HK-2 (cell line): Measurements from ENCODE around the gene HSD3B7.
"Not testable (repeated sequence)": the region's sequence is repeated elsewhere in the genome, so short reads cannot be mapped to it uniquely, and the experiment has no call there.

ENCODE experiments used
- DNase-seq: peaks from one replicate; pipeline ENCODE4 v3.0.0-alpha.2; 2018; ENCODE audit not compliant: unreplicated experiment

HSD3B7 gene

DNA sequence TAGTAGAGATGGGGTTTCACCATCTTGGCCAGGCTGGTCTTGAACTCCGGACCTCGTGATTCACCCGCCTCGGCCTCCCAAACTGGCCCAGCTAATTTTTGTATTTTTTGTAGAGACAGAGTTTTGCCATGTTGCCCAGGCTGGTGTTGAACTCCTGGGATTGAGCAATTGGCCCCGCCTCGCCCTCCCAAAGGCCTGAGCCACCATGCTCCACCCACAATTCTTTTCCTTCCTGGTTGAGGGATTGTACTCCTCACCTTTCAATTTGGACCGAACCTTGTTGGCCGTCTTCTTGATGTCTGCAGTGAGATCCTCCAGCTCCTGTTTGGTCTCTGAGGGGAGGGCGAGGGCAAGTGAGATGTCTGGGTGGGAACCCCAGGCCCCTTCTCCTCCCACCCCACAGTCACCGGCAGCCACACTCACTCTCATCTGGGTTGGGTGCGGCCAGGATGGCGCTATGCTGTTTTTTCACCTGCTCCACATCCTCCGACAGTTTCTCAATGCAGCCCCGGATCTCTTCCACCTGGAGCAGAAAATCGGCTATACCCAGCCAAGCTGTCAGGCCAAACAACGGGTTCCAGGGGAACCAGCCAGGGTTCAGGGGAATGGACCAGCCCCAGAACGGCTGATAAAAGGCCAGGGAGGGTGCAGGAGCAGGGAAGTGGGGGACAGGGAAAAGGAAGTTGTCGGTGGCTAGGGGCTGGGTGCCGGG is 15.8 kb downstream of the HSD3B7 start:
- no peak for DNase-seq

DNA sequence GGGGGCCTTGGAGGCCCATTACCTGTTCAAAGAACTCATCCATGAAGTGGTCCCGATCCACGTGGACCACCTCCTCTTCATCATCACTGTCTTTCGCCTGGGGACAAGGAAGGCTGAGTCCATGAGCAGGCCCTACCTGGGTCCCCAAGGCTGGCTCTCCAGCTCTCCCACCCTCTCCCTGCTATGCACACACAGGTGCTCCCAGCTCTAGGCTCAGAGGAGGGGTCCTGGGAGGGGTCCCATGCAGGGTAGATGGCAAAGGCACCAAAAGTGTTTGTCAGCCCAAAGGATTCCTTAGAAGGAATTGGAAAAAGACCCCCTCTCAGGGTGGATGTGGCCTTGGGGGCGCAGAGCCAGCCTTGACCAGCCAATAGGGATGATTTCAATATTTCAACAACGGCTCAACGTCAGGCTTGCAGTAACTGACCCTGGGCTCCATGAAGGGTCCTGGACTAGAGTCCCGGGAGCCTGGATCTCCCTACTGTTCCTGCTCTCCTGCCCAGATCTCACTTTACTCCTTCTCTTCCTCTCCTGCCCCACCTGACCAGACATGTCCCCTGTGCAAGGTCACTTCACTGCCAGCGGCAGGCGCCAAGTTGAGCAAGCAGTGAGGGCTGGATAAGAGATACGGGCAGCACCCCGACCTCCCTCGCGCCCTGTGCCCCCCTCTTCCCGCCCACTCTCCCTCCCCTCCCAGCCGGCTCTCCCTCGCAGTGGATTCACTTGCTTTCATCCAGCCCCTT is 16.7 kb downstream of the HSD3B7 start:
- DNase-seq: no peak

DNA sequence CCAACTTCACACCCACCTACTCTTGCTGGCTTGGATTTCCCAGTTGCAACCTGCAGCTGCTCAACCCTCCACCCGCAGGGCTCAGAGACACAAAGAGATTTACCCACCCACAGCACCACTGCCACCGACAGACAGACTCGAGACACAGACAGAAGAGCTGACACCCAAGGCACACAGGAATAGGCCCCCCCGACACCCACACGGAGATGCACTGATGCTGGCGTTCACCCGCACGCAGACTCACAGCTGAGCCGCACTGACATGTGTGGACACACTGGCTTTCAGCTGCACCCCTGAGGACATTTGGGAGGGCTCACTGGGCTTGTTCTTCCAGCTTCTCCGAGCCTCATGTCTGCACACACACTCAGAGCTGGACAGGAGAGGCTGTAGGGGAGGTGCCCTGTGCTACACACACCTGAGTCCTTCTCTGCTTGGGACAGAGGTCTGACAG is 17.3 kb downstream of the HSD3B7 start:
- no peak for DNase-seq

DNA sequence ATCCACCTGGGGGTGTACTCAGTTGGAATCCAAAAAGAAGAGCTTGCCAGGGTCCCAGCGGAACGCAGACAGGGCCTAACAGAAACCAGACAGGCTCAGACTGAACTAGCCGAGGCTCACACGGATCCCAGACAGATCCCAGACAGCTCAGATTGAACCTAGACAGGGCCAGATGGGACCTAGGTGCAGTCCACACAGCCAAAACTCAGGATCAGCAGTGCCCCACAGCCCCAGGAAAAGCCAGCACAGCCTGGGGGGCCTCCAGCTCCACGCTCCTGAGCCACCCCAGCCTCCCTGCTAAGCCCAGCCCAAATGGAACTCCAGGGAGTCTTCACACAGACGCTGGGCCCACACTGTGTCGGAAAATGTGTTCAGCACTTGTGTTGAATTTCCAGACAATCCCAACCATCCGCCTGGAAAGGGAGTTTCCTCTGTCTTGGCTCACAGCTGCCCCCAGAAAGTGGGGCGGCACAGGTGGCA is 17.9 kb downstream of the HSD3B7 start:
- no peak for DNase-seq

DNA sequence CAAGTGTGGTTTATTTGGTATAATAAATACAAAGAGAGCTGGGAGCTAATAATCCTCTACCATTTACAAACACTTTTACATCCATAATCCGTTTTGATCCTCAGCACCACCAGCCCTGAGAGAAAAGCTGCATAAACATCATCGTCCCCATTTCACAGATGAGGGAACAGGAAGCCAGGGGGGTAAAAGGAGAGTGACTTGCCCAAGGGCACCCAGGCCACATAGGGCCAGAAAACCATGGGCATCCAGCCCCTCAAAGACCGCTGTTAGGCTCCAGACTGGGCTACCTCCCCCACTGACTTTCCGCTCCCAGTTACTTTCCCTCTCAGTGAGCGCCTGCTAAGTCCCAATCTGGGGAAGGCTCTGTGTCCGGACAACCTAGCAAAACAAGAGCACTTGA is 18.7 kb downstream of the HSD3B7 start:
- no peak for DNase-seq

DNA sequence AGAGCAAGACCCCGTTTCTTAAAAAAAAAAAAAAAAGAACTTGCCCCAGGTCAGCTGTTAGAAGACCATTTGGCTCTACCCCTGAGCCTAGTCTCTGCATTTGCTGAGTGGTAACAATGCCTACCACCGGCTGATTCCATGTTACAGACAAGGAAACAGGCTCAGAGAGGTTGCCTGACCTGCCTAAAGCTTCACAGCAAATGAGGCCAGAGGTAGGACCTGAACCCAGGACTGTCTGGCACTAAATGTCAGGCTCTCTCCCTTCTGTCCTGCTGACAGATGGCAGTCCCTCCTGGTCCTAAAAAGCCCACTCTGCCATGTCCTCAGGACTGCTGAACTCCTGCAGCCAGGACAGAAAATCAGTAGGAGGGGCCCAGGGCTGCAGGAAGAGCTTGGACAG is 19.7 kb downstream of the HSD3B7 start:
- DNase-seq: no peak

DNA sequence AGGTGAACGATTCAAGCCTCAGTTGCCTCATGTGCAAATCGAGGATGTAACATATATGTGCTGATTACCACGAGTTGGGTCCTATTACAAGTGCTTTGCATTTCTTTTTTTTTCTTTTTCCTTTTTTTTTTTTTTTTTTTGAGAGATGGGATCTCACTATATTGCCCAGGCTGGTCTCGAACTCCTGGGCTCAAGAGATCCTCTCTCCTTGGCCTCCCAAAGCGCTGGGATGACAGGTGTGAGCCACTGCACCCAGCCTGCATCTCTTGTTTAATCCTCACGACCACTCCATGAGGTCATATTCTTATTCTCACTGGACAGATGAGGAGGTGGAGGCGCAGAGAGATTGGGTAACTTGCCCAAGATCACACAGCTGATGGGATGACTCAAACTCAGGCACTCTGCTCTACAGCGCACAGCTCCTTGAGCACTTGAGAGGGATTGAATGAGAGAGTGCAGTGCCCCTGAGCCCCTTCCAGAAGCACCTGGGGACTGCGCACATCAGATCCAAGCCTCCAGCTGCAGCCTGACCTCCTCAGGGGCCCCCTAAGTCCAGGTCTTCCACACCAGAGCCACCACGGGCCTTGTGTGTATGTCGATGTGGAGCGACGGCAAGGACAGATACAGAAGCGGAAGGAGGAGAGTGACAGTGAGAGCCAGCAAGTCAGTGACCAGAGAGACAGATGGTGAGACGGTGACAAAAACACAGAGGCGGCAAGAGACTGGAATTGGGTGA is 20.5 kb downstream of the HSD3B7 start:
- DNase-seq: no peak

DNA sequence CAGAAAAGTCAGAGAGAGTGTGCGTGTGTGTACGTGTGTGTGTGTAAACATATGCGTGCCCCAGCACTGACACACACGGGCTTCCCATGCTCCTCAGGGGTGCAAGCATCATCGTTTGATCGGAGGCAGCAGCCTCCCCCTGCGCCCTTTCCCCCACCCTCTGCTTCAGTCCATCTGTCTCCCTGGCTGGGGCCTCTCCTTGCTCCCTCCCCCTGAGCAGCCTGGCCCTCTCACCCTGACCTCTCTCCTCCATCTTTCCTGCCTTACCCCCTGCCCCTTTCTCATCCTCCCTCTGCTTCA is 21.0 kb downstream of the HSD3B7 start:
- no peak for DNase-seq

DNA sequence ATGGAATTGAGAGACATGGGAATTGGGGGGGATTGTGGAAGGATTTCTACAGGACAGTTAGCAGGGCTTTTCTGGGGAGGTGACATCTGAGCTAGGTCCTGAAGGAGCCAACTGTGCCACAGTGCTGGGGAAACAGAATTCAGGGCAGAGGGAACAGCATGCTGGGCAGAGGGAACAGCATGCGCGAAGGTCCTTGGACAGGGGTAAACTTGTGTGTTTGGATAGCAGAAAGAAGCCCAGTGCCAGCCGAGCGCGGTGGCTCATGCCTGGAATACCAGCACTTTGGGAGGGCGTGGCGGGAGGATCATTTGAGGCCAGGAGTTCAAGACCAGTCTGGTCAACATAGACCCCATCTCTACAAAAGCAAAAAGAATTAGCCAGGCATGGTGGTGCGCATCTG is 21.6 kb downstream of the HSD3B7 start:
- no peak for DNase-seq

DNA sequence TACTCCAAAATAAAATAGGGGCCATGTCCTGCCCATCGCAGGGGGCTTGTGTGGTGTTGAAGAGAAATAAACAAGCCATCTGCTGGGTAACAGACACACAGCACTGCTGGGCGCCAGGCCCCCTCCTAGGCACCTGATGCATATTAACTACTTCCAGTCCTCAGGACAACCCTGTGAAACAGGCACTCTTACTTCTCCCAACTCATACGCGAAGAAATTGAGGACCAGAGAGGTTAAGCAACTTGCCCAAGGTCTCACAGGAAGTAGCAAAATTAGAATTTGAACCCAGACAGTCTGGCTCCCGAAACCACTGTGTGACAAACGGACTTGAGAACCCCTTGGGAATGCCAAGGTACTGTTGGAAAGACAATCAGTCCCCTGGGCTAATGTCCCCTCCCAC is 22.7 kb downstream of the HSD3B7 start:
- DNase-seq: no peak

DNA sequence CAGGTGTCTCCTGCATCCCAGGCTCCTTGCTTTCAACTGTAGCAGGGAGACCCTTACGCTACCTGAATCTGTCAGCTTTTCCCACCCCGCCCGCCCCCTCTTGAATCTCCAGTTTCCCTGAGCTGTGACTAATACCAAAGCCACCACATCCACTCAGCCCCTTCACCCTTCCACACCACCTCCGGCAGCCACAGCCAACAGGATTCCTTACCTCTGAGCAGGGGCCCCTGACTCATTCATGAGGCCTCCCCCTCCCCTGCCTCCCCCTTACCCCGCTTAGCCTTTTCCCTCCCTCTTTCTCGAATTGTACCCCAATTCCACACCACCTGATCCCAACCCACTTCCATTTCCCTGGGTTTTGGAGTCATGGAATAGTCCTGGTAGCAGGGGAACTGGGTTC is 23.1 kb downstream of the HSD3B7 start:
- DNase-seq: peak; percentile 84

DNA sequence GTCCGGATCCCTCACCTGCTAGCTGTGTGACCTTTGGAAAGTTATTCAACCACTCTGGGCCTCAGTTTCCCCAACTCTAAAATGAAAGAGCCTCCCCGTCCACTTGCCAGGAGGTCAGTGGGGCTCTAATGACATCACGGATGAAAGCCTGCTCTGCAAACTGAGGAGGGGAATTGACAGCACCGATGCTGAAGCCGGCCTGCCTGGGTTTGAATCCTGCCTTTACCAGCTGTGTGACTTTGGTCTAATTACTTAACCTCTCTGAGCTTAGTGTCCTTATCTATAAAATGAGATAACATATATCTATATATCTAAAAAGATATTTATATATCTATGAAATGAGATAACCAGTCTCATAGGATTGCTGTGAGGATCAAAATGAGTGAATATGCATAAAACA is 23.5 kb downstream of the HSD3B7 start:
- DNase-seq: no peak

DNA sequence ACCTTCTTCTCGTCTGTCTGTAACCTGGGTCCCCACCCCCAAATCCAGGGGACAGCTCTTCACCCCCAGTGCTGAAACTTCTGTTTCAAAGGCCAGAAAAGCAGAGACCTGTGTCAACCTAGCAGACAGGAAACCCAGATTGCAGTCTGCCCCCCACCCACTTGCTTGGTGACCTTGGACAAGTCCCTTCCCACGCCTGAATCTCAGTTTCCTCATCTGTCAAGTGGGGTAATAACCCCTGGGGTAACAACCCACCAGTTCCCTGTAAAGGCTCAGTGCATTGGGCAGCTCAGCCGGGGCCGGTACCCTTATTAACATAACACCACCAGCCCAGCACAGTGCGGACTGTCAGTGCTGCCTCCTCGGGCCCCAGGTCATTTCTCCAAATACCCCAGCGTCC is 24.1 kb downstream of the HSD3B7 start:
- DNase-seq: no peak

DNA sequence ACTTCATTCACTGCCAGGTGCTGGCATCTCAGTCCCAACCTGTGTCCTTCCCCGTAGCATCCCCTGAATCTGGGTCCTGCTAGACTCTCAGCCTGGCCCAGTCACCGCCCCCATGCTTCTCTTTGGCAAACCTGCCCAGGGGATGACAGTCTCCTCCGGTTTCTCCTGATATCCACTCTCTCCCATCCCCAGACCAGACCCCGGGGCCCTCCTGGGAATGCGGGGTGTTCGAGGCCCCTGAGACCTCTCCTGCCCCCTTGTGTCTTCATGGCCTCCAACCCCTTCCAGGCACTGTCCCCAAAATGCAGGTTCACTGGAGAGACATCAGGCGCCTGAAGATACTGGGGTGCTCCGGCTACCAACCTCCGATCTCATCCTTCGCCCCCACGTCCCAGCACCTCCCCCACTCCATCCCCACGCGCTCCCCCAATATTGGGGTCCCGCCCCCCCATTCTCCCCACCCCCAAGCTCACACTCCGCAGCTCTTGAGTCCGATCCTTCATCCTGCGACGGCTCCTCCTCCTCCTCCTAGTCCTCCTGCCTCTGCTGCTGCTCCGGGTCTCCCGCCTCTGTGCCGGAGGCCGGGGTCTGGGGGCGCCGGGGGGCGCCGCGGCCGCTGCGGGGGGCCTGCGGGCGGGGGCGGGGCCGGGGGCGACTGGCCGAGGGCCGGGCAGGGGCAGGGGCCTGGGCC is 25.0 kb downstream of the HSD3B7 start:
- DNase-seq: no peak

DNA sequence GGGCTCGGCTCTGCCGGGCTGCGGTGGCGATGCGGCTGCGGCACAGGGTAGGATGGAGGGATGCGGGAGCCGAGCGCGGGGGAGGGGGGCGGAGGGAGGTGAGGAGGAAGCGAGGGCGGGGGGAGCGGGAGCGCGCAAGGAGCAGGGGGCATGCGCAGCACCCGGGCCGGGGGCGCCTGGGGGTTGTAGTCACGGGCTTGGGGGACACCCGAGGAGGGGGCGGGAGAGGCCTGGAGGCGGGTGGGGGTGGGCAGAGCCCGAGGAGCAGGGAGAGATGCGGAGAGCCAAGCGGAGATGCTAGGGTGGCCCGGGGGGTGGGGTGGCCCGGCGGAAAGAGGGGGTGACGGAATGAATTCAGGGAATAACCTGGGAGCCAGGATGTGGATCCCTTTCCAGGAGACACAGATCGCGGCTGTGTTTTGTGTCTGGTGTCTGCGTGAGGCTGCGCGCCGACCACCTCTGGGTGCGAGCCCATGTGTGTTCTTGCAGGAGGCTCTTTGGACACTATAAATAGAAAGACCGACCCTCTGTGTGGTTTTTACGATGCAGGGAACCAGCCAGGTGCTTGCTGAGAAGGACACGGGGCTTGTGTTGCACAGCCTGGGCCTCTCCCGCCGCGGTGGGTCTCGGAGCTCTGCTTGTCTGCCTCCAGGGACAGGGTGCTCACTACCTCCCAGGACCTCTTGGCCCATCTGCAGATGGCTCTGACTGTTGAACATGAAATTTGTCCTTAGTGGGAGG is 25.7 kb downstream of the HSD3B7 start, which contains the start of gene STX1B:
Gene STX1B, minus strand, starts transcription at position 54 of the 741 bp plus-strand sequence. CDS start 242 bp downstream, outside the sequence.
- DNase-seq: no peak

DNA sequence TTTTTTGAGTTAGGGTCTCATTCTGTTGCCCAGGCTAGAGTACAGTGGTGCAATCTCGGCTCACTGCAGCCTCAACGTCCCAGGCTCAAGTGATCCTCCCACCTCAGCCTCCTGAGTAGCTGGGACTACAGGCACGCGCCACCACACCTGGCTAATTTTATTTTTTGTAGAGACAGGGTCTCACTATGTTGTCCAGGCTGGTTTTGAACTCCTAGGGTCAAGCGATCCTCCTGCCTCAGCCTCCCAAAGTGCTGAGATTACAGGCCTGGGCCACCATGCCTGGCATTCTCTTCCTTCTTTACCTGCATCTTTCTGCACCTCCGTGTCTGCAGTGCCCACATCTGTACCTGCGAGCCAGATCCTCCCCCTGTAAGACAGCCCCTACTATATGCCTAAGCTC is 26.8 kb downstream of the HSD3B7 start:
- not testable (repeated sequence) for DNase-seq

DNA sequence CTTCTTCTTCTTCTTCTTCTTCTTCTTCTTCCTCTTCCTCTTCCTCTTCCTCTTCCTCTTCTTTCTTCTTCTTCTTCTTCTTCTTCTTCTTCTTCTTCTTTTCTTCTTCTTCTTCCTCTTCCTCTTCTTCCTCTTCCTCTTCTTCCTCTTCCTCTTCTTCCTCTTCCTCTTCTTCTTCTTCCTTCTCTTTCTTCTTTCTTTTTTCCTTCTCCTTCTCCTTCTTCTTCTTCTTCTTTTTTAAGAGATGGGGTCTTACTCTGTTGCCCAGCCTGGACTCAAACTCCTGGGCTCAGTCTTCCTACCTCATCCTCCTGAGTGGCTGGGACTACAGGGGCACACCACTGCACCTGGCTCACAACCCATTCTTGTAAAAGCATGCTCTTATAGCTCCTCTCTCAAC is 28.3 kb downstream of the HSD3B7 start:
- DNase-seq: not testable (repeated sequence)

DNA sequence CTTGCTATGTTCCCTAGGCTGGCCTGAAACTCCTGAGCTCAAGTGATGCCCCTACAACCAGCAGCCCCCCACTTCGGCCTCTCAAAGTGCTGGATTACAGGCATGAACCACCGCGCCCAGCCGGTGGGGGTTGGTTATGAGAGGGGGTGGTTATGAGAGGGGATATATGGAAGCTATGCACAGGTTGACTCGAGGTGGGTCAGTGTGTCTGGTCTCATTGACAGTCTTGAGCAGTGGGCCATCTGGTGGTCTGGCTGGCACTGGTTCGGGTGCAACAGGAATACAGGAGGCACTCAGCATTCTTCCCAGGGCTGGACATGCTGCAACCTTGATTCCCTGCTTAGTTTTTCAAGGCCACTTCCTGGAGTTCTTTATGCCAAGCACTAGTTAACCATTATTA is 31.0 kb downstream of the HSD3B7 start:
- DNase-seq: peak; percentile 46

DNA sequence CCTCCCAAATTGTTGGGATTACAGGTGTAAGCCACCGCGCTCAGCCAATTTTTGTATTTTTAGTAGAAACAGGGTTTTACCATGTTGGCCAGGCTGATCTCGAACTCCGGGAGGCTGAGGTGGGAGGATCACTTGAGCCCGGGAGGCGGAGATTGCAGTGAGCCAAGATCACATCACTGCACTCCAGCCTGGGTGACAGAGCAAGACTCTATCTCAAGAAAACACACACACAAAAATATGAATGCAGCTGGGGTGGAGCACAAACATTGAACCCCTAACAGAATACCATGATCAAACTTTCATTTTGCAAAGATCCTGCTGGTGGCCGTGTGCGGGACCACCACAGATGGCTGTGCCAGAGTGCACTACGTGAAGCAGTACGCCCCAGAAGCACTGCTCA is 32.7 kb downstream of the HSD3B7 start:
- DNase-seq: not testable (repeated sequence)

DNA sequence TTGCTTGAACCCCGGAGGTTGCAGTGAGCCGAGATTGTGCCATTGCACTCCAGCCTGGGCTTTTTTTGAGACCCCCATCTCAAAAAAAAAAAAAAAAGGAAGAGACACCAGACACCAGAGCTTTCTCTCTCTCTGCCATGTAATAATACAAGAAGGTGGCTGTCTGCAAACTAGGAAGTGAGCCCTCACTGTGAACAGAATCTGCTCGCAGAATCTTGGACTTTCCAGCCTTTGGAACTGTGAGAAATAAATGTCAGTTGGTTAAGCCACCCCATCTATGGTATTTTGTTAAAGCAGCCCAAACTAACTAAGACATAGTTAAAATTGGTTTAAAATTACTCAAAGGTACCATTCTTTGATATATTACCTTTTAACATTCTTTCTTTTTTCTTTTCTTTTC is 35.5 kb downstream of the HSD3B7 start:
- no peak for DNase-seq

DNA sequence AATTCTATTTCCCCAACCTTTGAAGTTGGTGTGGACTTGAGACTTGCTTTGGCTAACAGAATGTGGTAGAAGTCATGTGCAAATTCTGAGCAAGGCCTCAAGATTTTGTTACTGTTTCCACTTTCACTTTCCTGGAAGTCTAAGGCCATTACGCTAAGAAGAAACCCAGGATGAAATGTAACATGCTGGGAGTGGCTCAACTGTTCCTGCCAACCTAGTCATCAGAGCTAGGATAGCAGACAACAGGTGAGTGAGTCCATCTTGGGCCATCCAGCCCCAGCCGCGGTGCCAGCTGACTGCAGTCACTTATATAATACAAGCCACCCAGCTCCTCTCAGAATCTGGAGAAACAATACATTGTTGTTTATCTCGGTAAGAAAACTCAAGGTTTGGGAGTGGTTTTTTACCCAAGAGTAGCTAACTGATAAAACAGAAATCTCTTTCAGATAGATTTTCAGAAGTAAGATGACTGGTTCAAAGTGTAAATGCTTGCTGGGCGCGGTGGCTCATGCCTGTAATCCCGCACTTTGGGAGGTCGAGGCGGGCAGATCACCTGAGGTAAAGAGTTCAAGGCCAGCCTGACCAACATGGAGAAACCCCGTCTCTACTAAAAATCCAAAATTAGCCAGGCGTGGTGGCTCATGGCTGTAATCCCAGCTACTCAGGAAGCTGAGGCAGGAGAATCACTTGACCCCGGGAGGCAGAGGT is 37.7 kb downstream of the HSD3B7 start:
- no peak for DNase-seq
